Sciatic nerve (tissue), 2 donors: ENCODE data around the gene CDC42EP3. TPM values are rescaled to one million over a fixed set of nuclear protein-coding genes. Genes with fewer than 3 reads are reported as not detected.

Experiments used
- ATAC-seq: fragments of 200-7000 bp; cut with Tn5 transposase; one replicate; pipeline ENCODE4 v1.9.1; 2020; ENCODE audit warnings: mild to moderate bottlenecking, moderate library complexity
- DNase-seq: peaks from one replicate; pipeline ENCODE4 v3.0.0-alpha.2; 2020; ENCODE audit warnings: low spot score
- intact Hi-C: fragments of 100-400 bp; cut with DNase I; formaldehyde crosslinking; loops from one replicate; pipeline ENCODE4 v1.14.2; 2022
- total RNA-seq: library from RNA; stranded (reverse); fragmentation: NEBNext Ultra II Directional; extraction: Animal tissue kit (Norgen Biotek cat#: 25700); gene quantifications from one replicate; pipeline ENCODE4 v1.2.1, GENCODE V29; 2021
- donor health status: DM: no; HTN: no; CAD: no.
- donor health status: DM: no; HTN: no; CAD: no.

Gene CDC42EP3, protein sequence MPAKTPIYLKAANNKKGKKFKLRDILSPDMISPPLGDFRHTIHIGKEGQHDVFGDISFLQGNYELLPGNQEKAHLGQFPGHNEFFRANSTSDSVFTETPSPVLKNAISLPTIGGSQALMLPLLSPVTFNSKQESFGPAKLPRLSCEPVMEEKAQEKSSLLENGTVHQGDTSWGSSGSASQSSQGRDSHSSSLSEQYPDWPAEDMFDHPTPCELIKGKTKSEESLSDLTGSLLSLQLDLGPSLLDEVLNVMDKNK
- total RNA-seq: 53.1 TPM

DNA sequence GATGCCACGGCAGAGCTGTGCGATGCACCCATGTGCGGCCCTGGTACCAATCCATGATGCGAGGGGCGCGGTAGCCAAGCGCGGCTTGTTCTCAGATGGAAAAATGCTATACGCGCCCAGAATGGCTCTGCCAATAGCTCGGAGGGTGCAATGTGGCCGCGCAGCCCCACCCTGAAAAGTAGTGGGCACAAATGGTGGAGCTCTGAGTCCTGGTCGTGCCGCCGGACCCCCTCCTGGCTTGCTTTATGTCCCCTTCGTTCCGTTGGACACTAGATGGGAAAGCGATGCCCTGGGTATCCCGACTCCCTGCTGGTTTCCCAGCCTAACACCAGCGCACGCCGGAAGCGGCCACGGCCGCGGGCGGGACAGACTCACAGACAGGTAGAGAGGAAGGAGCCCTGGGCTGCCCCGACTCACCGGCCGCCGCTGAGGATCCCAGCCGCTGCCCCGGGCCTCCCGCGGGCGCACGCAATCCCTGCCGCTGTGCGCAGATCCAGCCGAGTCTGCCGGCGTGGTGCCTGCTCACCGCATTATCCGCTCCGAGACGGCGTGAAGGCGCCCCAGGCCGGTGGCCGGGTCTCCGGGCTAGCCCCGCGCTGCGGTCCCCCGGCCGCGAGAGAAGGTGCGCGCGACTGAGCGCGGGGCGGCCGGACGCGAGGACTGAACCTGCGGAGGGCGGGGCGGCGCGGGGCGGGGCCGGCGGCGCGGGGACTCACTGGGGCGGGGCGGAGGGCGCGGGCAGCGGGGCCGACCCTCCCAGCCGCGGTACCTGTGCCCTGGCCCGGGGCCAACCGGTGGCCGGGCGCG, at the start of gene CDC42EP3:
CDC42EP3 (minus strand) TSS at position 634 of the 807 bp plus-strand sequence. CDS start 25,055 bp downstream, outside the sequence.
- DNase-seq (peak; percentile 75), ATAC-seq (peak; percentile 57)
- intact Hi-C loops: loop anchor here (5.0 kb wide), 1 partner anchor 269 kb away; no protein-coding TSS in a partner anchor

DNA sequence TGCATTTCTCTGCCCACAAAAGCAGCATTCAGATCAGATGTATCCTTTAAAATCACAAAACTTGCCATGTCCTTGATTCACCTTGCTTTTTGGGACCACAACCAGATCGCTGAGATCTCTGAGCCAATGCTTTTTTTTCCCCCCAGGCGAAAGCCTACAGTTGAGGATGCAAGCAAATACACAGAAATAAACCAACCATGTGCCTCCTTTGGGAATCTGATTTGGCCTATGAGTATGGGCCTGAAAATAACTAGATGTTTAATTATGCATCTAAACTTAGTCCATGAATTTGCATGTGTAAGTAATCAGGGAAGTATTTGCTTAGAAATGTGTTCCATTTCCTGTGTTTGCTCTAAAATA, 49.7 kb upstream of the CDC42EP3 start:
- ATAC-seq: no peak
- intact Hi-C loops: no loop called here
- DNase-seq: no peak

DNA sequence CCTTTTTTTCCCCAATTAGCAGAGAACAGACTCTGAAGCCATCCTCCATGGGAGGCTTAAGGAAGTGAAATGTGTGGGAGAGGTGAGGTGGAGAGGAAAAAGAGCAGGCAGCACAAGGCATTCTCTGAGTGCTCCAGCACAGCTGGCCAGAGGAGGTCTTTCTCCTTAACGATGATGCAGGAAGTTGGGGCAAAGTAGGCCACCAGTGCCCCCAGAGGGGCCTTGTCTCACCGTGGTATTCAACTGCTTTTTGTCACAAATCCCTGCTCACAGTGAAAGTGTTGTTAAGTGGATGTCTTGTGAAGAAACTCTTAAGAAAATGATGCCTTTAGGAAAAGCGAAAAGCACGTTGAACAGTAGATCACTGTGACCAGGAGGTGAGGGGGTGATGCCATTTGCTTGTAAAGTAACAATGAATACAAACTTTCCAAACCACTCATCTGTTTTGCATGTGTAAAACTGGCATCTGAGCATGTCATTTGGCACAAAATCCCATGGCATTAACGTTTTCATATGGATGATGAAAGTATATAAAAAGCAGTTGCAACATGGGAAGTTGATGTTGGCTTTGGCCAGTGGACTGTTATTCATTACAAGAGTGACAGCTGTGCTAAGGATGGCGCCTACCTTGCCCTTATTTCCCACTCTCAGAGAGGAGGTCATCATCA, 49.2 kb upstream of the CDC42EP3 start:
- intact Hi-C loops: no loop called here
- ATAC-seq (peak; percentile 20), DNase-seq (no peak)

DNA sequence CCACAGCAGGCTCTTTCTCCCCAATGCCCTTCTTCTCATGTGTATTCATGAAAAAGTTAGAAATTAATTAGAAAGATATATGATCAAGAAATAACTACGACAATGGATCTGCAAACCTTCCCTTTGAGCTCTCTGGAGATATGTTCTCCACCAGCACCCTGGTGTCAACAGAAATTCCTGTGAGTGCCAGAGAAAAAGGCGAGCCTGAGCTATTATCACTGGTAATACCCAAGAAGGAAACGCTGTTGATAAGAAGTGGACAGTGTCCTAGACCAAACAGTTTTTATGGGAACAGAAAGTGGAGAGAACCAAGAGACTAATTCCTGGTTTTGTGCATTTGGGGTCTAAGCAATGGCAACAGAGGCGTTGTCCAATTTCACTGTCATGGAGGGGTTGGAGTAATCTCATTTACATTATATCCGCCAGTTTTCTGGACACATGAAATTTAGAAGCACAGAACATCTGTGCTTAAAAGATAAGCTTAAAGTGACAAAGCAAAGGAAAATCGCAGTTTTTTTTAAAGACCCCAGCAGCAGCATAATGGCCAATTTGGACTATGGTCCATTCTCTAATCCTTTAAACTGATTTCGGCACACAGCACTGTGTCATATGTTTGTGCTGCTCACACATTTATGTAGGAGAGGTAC, 47.2 kb upstream of the CDC42EP3 start:
- intact Hi-C loops: no loop called here
- ATAC-seq (no peak), DNase-seq (no peak)

DNA sequence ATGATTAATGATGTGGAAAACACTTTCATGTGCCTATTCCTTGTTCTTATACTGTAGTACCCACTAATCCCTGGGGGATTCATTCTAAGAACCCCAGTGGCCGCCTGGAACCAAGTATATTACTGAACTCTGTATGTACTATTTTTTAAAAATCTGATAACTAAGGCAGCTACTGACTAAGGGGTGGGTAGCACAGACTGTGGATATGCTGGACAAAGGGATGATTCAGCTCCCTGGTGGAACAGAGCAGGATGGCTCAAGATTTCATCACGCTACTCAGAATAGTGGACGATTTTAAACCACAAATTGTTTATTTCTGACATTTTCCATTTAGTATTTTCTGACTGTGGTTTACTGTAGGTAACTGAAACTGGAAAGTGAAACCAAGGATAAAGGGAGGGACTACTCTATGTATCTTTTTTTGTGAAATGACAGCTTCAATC, 41.8 kb upstream of the CDC42EP3 start:
- intact Hi-C loops: no loop called here
- DNase-seq (no peak), ATAC-seq (no peak)

DNA sequence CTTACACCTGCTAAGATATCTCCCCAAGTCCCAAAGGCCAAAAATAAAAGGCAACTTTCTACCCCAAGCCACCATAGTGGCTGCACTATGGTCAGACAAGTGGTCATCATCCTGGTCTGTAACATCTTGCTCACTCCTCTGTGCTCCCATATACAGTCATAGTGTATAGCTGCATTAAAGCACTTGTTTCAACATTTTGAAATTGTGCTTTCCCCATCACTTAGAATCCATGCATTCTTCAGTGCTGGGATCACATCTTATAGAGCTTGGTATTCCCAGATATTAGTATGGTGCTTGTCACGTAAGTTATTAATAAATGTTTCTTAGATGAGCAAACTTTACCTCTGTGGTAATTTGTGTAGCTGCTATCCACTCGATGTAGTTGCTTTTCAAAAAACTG, 40.4 kb upstream of the CDC42EP3 start:
- DNase-seq: no peak
- no peak for ATAC-seq
- intact Hi-C loops: no loop called here

DNA sequence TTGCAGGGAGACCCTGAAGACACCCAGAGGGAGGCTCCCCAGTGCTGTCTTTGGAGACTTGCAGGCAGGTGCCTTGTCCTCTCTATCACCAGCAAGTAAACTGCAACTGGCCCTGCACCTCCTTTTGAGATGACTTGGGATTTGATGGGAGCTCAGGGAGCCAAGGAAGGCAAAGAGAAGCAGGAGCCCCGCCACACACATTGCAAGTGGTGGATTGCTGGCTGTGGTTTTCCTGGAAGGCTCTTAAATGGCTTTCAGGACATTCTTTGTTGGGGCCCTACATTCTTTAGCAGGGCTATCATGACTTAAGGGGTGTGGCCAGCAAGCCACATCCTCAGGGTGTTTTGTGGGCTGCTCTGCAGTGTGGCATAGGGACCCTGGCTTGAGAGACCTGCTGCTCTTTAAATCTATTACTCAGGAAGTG, 39.9 kb upstream of the CDC42EP3 start:
- DNase-seq (no peak), ATAC-seq (no peak)
- intact Hi-C loops: no loop called here

DNA sequence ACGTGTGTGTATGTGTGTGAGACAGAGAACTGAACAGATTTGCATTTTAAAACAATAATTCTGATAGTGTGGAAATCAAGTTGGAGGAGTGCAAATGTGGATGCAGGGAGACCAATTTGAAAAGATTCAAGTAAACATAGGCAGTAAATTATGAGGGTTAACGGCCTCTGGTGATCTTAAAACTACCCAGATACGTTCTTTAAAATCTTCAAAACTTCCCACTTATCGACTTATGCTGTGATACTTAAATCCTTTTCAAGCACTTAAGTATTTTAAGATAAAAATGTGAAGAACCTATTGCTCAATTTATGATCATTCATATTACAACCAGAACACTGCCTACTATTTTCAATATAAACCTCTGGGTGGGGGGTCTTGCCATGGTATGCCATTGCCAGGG, 37.7 kb upstream of the CDC42EP3 start:
- DNase-seq (no peak), ATAC-seq (no peak)
- intact Hi-C loops: no loop called here

DNA sequence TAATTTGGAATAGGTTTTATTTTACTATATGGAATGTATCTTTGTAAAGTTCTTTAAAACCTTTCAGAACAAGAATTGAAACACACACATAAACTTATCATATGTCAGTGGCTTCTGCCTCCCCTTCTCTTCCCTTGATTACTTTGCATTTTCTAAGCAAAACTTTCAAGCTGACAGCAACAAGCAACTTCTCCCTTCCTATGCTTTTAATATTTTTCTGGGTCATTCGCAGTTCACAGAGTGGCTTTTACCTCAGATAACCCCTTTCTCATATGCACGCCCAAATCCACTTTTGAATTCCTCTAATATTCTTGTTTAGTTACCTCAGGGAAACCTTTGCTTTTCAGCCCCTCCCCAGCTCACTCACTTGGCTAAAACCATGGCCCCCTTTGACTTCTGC, 36.7 kb upstream of the CDC42EP3 start:
- no peak for DNase-seq
- ATAC-seq: no peak
- intact Hi-C loops: no loop called here

DNA sequence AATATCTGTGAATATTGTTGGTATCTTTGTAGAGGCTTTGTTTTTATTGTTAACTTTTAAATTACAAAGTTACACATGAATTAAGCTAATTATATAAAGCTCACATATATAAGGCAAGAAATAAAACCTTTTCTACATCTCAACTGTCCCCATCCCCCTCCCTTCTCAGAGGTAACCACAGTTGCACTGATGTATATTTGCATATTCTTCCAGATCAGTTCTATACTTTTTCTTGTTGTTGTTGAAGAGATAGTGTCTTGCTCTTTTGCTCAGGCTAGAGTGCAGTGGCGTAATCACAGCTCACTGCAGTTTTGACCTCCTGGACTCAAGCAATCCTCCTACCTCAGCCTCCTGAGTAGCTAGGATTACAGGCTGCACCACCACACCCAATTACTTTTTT, 36.0 kb upstream of the CDC42EP3 start:
- DNase-seq (no peak), ATAC-seq (no peak)
- intact Hi-C loops: no loop called here

DNA sequence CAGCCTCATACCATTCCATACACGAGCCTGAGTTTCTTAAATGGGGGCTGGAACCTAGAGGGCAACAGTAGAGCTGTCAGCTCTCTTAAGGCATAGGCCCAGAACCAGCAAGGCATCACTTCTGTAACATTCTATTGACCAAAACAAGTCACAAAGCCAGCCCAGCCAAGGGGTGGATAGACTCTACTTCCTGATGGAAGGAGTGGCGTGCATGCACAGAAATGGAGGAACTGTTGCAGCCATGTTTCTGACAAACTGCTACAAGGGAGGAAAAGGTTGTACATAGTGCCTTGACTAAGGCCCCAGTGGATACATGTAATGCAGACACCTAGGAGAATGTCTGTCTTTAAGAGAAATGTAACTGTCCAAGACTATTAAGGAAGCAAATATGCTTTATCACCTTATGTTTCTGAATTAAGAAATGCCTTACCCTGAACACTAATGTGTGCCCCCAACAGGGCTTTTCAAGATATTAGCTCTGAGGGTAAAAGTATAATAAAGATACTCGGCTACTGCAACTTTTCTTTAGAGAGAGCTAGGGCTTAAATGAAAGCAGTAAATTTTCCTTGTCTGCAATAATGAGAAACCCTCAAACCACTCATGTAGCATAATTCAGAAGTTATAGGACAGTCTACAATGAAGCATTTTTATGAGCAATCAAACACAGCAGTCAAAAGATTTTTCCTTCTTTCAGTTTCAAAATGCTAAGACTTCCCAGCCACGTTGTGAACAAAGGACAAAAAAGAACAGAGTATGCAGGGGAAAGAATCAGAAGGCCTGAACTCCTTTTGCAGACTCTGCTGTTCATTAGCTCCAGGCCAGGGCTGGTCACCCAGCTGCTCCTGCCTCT, 35.1 kb upstream of the CDC42EP3 start:
- no peak for ATAC-seq
- no peak for DNase-seq
- intact Hi-C loops: no loop called here

DNA sequence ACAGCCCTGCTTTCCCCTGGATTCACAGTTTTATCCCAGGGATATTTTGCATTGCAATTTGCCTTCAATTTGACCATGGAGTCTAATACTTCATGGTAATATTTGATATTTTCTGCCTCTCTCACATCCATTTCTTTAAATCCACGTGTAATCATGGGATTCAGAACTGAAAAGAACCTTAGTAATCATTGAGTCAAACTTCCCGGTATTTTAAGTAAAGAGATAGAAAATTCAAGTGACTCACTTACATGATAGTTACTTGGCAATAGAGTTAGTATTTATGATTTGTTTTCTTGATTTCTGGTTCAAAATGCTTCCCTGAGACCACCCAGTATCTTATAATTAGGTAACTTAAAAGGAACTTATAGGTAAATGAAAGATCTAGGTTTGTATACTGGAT, 33.7 kb upstream of the CDC42EP3 start:
- intact Hi-C loops: no loop called here
- DNase-seq: no peak
- ATAC-seq: no peak

DNA sequence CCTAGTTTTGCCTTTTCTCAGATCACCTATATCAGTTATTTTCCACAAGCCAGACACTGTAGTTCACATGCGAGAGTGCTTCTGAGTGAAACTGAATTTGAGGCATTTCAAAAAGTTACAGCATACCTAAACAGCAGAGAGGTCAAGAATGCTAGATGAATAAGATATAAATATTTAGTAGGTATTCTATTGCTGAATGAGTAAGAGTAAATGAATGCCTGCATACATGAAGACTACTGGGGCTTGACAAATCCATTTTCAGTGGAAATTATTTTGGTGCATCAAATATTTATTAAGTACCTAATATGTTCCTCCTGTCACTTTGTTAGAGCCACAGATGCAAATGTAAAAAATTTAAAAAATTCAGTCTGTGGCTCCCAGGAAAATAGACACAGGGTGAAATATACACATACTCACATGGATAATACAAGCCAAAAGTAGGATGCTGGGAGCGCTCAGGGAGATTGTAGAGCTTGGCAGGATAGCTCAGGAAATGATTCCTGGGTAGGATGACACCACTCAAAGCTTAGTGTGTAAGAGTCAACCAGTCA, 27.6 kb upstream of the CDC42EP3 start:
- intact Hi-C loops: no loop called here
- no peak for ATAC-seq
- DNase-seq: no peak

DNA sequence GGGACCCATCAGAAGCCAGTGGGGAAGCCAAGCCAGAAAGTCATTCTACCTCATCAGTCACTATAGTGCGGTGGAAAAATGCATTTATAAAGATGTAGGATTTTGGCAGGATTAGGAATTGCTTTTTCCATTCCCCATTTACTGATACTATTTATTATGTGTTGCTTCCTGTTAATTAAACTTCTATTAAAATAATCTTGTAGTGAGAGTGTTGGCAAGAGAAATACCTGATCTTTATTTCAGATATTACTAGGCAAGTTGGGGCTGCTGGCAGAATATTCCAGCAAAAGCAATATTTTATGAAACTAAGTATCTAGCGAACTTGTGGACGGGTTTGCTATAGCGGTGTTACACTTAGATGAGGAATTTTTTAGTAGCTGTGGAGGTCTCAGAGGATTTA, 23.9 kb upstream of the CDC42EP3 start:
- ATAC-seq: no peak
- no peak for DNase-seq
- intact Hi-C loops: no loop called here

DNA sequence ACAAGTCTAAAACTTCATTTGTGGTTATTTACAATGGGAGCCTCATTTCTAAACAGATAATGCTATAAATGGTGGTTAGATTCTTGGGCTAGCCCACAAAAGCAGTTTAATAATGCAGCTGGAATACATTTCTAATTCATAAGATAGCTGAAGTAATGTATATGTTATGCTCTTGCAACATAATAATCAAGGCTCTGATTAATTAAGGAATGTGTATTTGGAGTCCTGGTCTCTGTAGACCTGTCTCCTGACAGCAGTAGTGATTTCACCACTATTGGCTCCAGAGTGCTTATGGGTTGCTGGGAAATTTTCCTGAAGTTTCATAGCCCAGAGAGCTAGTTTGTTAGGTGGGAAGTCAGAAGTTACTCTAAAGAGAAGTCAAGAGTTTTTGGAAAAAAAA, 21.3 kb upstream of the CDC42EP3 start:
- DNase-seq (no peak), ATAC-seq (no peak)
- intact Hi-C loops: no loop called here

DNA sequence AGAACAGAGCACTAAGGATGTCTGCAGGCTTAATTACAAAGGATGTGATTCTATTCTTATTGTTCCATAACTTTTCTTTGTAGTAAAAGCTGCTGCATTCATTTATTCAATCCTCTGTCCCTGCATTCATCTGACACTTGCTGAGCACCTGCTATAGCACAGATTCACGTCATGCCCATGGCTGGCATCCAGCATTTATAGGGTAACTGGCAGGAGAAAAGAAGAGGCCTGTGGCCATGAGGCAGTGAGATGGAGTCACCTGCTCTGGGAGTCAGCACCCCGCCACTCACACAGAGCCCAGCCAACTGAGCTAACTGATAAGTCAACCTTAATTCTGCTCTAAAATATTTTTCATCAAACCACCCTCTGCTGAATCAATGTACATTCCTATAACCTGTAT, 18.3 kb upstream of the CDC42EP3 start:
- intact Hi-C loops: no loop called here
- DNase-seq: no peak
- ATAC-seq: no peak

DNA sequence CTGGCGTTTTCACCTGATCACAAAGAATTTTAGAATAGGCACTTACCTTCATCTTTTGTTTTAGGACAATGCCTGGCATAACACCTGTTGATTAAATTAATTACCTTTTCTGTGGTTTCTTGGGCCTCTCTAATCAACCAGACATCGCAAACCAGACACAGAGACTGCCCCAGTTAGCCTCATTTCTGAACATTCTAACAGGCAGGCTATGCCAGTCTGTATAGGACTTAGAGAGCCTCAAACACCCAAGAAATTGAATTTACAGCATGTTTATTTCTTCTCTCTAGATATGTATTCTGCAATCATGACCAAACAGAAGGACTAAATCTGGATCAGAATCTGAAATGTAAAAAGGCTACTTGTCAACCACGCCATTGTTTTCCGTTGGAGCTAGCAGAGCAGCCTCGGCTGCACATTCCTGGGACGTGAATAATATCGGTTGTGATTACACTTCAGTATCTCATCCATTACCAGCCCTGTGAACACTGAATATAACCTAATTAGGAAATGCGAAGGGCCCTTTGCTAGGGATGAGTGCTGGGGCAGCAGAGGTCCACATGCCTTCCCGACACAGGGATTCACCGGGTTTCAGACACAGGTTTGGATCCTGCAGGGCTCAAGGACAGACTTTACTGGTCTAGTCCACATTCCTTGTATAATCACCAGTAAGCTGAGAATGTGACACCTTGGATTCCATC, 17.5 kb upstream of the CDC42EP3 start:
- no peak for DNase-seq
- intact Hi-C loops: no loop called here
- ATAC-seq: peak; percentile 56
